Hypothalamus (tissue), 51 donors: ENCODE measurements around the gene CTIF.
A peak's percentile ranks its signal among the peaks of the same experiment; 100 is the strongest.

Source experiments
- DNase-seq, 51 donors: peaks; one replicate each; lab custom pipeline; 2025; lab: John Stamatoyannopoulos, UW

The CTIF gene

GRCh38 chr18:48718251-48718959 is 179.6 kb downstream of the CTIF start:
- DNase-seq = no peak

DNA sequence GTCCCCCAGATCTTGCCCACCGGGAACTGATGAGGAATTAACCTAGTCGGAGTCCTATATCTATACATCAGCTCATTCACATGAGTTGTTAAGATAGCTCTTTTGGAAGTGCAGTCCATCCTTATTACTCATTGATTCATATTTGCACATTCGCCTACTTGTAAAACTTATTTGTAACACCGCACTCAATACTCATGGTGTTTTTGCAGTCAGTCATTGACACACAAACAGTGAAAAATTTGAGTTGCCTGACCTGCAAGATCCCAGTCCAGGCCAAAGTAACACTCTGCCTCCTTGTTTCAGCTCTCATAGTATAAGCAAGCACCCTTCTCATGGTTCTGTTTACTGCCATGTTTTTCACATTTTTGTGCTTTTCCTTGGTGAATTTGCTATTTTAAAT is 180.6 kb downstream of the CTIF start:
- no peak for DNase-seq

DNA sequence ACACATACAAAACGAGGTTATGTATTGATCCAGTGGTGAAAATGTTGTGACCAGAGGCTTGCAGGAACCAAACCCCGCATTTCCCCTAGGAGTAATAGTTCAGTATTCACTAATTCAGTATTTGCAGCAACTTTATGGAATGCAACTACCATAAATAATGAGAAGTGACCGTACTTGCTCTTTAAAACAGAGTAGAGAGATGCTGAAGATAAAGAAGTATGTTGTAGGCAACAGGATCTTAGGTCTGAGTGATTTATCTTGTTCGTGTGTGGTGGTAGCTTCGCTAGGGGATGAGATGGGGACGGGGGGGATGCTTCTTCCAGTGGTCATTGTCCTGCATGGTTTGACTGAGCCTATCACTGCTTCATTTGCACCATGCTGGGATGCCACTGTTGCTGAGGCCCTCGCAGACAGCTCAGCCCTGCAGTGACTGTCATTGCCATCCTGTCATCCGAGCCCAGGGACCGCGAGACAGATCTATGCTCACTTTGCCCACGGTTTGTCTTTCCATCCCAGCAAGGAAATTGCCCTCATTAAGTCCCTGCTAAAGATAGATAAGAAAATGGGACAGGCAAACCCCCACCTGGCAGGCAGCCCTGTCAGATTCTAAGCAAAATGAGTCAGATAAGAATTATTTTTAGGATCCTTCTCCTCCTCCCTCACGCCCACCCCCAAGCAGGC is 181.3 kb downstream of the CTIF start:
- DNase-seq = peak in 2 of 51 donors; percentile 53 to 65

GRCh38 chr18:48720655-48721025 is 181.8 kb downstream of the CTIF start:
- no peak for DNase-seq

- no peak for DNase-seq
Observed at GRCh38 chr18:48721312-48721711, 182.5 kb downstream of the CTIF start.

GRCh38 chr18:48723016-48723415 is 184.2 kb downstream of the CTIF start:
- no peak for DNase-seq

- DNase-seq = no peak
Observed at GRCh38 chr18:48723837-48724236, 185.0 kb downstream of the CTIF start.

DNA sequence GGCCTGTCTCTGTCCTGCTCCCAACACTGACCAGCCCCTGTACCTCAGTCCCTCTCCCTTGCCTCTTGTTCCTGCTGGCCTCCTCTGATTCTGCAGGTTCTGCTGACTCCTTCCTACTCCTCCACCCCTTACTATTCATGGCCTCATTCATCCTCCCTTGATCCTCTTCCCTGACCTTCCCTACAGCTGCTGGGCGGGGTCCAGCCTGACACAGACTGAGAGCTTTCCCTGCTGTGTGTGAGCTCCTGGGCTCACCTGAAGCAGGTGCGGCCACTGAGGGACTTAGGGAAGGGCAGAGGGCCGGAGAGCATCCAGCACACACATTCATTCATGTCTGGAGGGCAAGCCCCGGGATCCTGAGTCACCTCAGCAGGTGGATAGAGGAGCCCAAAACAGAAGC is 185.6 kb downstream of the CTIF start:
- DNase-seq = no peak

- DNase-seq = no peak
Observed at GRCh38 chr18:48724939-48725338, 186.1 kb downstream of the CTIF start.

DNA sequence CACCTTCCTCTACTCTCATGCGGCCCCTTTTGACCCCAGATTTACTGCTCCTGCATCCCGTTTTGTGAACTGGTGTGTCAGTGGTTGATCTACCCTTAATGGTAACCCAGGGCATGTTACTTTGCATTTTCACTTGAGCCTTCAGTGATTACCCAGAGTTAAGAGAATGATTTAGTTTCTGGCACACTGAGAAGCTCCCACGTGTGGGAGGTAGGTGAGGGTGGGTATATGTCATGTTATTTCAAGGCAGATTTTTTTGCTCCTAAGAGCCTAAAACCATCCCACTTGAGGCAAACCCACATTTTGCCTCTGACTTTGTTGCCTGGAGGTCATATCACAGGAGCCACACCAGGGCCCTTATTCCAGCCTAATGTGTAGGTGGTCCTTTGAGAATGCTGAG is 186.7 kb downstream of the CTIF start:
- no peak for DNase-seq

- DNase-seq = no peak
Observed at GRCh38 chr18:48727681-48728080, 188.8 kb downstream of the CTIF start.

DNA sequence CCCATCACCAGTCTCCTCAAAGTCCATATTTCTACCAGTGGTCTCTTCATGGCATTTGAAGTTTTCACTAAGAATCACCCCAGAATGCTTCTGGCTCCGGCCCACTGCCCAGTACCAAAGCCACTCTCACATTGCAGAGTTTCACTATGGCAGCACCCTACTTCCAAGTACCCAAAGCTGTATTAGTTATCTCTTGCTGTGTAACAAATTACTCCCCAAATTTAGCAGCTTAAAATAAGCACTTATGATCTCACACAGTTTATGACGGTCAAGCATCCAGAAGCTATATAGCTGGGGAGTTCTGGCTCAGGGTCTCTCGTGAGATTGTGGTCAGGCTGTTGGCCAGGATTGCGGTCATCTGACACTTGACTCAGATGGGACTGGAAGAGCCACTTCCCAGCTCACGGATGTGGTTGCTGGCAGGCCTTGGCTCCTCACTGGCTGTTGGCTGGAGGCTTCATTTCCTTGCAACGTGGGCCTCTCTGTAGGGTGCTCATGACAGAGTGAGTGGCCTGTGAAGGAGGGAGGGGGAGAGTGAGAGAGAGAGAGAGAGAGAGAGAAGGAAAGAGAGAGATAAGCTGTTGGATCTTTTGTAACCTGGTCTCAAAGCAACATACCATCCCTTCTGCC is 189.5 kb downstream of the CTIF start:
- no peak for DNase-seq

DNA sequence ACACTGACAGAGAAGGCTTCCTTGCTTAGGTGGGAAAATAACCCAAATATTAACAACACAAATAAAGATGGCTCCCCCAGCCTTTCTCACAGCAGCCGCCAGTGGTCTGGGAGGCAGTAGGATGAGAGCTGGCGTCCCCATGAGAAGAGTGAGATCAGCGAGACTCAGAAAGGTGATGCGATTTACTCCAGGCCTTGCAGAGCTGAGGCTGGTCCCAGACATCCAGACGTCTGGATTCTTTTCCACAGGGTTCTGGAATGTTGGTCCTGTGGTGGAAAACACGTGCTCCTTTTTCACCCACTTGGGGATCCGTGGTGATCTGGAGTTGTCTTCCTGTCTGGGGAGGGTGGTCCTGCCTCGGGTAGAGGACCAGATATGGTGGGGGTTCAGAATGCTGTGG is 190.6 kb downstream of the CTIF start:
- no peak for DNase-seq

DNA sequence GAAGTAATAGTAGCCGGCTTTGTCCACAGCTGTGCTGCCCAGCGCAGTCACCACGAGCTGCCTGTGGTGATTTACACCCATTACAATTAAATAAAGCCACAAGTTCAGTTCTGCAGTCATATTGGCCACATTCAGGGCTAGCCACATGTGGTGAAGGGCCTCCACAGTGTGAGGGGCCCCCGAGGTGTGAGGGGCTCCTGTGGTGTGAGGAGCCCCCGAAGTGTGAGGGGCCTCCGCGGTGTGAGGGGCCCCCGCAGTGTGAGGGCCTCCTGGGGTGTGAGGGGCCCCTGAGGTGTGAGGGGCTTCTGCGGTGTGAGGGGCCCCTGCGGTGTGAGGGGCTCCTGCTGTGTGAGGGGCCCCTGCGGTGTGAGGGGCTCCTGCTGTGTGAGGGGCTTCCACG is 191.2 kb downstream of the CTIF start:
- DNase-seq = no peak

GRCh38 chr18:48732767-48733424 is 194.1 kb downstream of the CTIF start:
- DNase-seq = no peak

DNA sequence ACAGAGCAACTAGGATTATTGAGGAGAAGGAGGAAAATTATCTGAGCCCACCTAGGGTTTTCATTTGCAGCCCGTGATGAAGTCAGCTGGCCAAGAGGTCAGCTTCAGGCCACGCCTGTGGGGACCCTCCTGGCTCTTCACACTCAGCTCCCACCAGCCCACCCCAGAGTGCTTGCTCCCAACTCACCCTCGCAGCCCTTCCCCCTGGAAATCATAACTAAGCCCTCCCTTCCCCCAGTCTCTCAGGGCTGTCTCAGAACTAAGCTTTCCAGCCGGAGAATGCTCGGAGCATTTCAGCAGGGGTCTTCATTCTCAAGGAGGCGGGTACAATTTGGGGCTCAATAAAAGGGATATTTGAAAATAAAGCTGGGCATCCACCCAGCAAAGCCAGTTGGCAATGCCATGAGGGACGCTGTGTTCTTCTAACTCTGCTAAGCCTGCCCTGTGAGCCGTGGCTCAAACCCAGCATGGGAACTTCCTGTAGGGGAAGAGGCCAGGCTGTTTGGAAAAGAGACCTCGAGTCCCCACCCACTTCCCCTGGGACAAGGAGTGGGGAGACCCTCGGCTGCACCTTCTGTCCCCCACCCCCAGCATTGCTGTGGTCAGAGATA is 194.9 kb downstream of the CTIF start:
- DNase-seq = peak in 29 of 51 donors; percentile 19 to 85 (median 51)

DNA sequence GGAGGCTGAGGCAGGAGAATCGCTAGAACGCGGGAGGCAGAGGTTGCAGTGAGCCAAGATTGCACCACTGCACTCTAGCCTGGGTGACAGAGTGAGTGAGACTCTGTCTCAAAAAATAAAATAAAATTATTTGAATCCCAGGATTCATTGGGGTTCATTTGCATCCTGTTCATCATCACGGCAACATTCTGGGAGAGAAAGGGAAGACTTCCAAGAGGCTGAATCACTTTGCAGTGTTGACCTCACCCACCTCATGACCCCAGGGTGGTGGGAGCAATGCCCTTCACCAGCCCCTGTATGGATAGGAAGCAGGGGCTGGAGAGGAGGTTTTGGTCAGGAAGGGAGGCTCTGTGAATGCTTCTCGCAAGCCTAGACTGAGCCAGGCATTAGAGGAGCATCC is 195.6 kb downstream of the CTIF start:
- no peak for DNase-seq

- no peak for DNase-seq
Observed at GRCh38 chr18:48735080-48735676, 196.3 kb downstream of the CTIF start.

- DNase-seq = no peak
Observed at GRCh38 chr18:48735681-48736255, 196.9 kb downstream of the CTIF start.
